Mesenchymal stem cell (in vitro differentiated cells and primary cell): Measurements from ENCODE around the gene PTH2R.
"Not testable (repeated sequence)": the region's sequence is repeated elsewhere in the genome, so short reads cannot be mapped to it uniquely, and the experiment has no call there.

ENCODE experiments used
- DNase-seq: peaks from one replicate; pipeline ENCODE4 v3.0.0-alpha.2; 2013
- H2AFZ ChIP-seq: one replicate; pipeline ENCODE4 v1.6.1; 2013; ENCODE audit warnings: low read depth, mild to moderate bottlenecking, control low read depth, inconsistent platforms, low read length, moderate library complexity
- H2AK5ac ChIP-seq: 2 replicates; pipeline ENCODE4 v1.6.1; 2013; ENCODE audit warnings: low read length, moderate library complexity, mild to moderate bottlenecking, inconsistent platforms; ENCODE audit not compliant: severe bottlenecking
- H2BK120ac ChIP-seq: one replicate; pipeline ENCODE4 v1.6.1; 2013; ENCODE audit warnings: low read depth, mild to moderate bottlenecking, inconsistent platforms, low read length, moderate library complexity
- H2BK12ac ChIP-seq, 2 experiments: one replicate each; pipeline ENCODE4 v1.6.1; 2013; ENCODE audit warnings: inconsistent platforms in 2 of 2, low read length in 2 of 2, mild to moderate bottlenecking in 2 of 2, moderate library complexity in 2 of 2, control low read depth in 1 of 2
- H2BK15ac ChIP-seq: one replicate; pipeline ENCODE4 v1.6.1; 2013; ENCODE audit warnings: mild to moderate bottlenecking, low read depth, inconsistent platforms; ENCODE audit not compliant: poor library complexity, severe bottlenecking
- H2BK5ac ChIP-seq: 2 replicates; pipeline ENCODE4 v1.6.1; 2013; ENCODE audit warnings: low read depth, mild to moderate bottlenecking, low read length, control low read depth, inconsistent platforms; ENCODE audit not compliant: poor library complexity, severe bottlenecking
- H3K14ac ChIP-seq, 2 experiments: one replicate each; pipeline ENCODE4 v1.6.1; 2013; ENCODE audit warnings: inconsistent platforms in 2 of 2, low read length in 2 of 2, control low read depth in 1 of 2, mild to moderate bottlenecking in 1 of 2, moderate library complexity in 1 of 2
- H3K18ac ChIP-seq, 2 experiments: one replicate each; pipeline ENCODE4 v1.6.1; 2013; ENCODE audit warnings: inconsistent platforms in 2 of 2, low read length in 2 of 2, control low read depth in 1 of 2, low read depth in 1 of 2, mild to moderate bottlenecking in 1 of 2
- H3K23ac ChIP-seq, 2 experiments: one replicate each; pipeline ENCODE4 v1.6.1; 2013; ENCODE audit warnings: inconsistent platforms in 2 of 2, low read length in 2 of 2, mild to moderate bottlenecking in 2 of 2, moderate library complexity in 2 of 2, control low read depth in 1 of 2
- H3K27ac ChIP-seq: 2 replicates; pipeline ENCODE4 v1.5.1; 2013; ENCODE audit warnings: mild to moderate bottlenecking, moderate library complexity, low read length, control low read depth, inconsistent platforms; ENCODE audit not compliant: poor library complexity, severe bottlenecking
- H3K27me3 ChIP-seq, 2 experiments: 2 replicates each; pipeline versions ENCODE4 v1.6.1 to v1.7.0; 2013; ENCODE audit warnings: low read length in 2 of 2, mild to moderate bottlenecking in 2 of 2, moderate library complexity in 2 of 2, control low read depth in 1 of 2, inconsistent platforms in 1 of 2; ENCODE audit not compliant: control insufficient read depth in 1 of 2, insufficient read depth in 1 of 2
- H3K36me3 ChIP-seq, 2 experiments: 2 replicates each; pipeline versions ENCODE4 v1.6.1 to v1.7.0; 2013; ENCODE audit warnings: low read length in 2 of 2, control low read depth in 1 of 2, inconsistent platforms in 1 of 2, low read depth in 1 of 2, mild to moderate bottlenecking in 1 of 2; ENCODE audit not compliant: insufficient read depth in 2 of 2, control insufficient read depth in 1 of 2
- H3K4ac ChIP-seq, 2 experiments: one replicate each; pipeline ENCODE4 v1.6.1; 2013; ENCODE audit warnings: inconsistent platforms in 2 of 2, low read length in 2 of 2, mild to moderate bottlenecking in 2 of 2, moderate library complexity in 2 of 2, control low read depth in 1 of 2, low read depth in 1 of 2
- H3K4me1 ChIP-seq: 2 replicates; pipeline ENCODE4 v1.6.1; 2013; ENCODE audit warnings: low read depth, low read length, control low read depth; ENCODE audit not compliant: control insufficient read depth, insufficient read depth
- H3K4me2 ChIP-seq: 2 replicates; pipeline ENCODE4 v1.6.1; 2013; ENCODE audit warnings: low read length, mild to moderate bottlenecking, inconsistent platforms; ENCODE audit not compliant: poor library complexity, severe bottlenecking
- H3K4me3 ChIP-seq, 2 experiments: 2 replicates each; pipeline versions ENCODE4 v1.5.1 to v1.7.0; 2013; ENCODE audit warnings: low read length in 2 of 2, mild to moderate bottlenecking in 2 of 2, control low read depth in 1 of 2, low read depth in 1 of 2; ENCODE audit not compliant: insufficient read depth in 1 of 2
- H3K79me1 ChIP-seq: replicated peaks from 2 replicates; pipeline ENCODE4 v1.6.1; 2013; ENCODE audit warnings: mild to moderate bottlenecking, control low read depth, low read length, inconsistent platforms; ENCODE audit not compliant: poor library complexity, severe bottlenecking
- H3K9ac ChIP-seq: 2 replicates; pipeline ENCODE4 v1.7.0; 2013; ENCODE audit warnings: mild to moderate bottlenecking, low read length, moderate library complexity
- H3K9me3 ChIP-seq: 2 replicates; pipeline ENCODE4 v1.7.0; 2013; ENCODE audit warnings: mild to moderate bottlenecking, low read length; ENCODE audit not compliant: control insufficient read depth
- H4K8ac ChIP-seq: one replicate; pipeline ENCODE4 v1.6.1; 2013; ENCODE audit warnings: inconsistent platforms, mild to moderate bottlenecking, low read length, moderate library complexity
- H4K91ac ChIP-seq: one replicate; pipeline ENCODE4 v1.6.1; 2013; ENCODE audit warnings: mild to moderate bottlenecking, low read length, inconsistent platforms
- WGBS: methylation state at CpG from one replicate; pipeline ENCODE4 v1.1.7; 2013; ENCODE audit warnings: mixed read lengths; 5-methylcytosine and 5-hydroxymethylcytosine counted together

The PTH2R gene

GRCh38 chr2:208396796-208397195, 9.8 kb upstream of the PTH2R start:
- not testable (repeated sequence) for DNase-seq, H3K4me2 ChIP-seq, H2BK15ac ChIP-seq, H3K4ac ChIP-seq, H2BK12ac ChIP-seq, H4K91ac ChIP-seq, H3K36me3 ChIP-seq, H3K14ac ChIP-seq, H2BK120ac ChIP-seq, H2BK5ac ChIP-seq, H3K18ac ChIP-seq, H4K8ac ChIP-seq, H3K4me3 ChIP-seq, H3K9me3 ChIP-seq, H2AK5ac ChIP-seq, H3K23ac ChIP-seq, H3K27ac ChIP-seq, H3K9ac ChIP-seq, H3K79me1 ChIP-seq, H3K4me1 ChIP-seq, H2AFZ ChIP-seq
- H3K27me3 ChIP-seq, result peaks cover 10 to 15% of the 10 kb centered on the region in 2 experiments
- WGBS, result 100% methylated on average over 2 of the region's 4 CpGs

- Histone ChIP-seq H3K23ac (no peak overlapping the region), H3K27ac (no peak overlapping the region), H3K9ac (no peak overlapping the region), H3K4me2 (no peak overlapping the region), H2AFZ (no peak overlapping the region), H2AK5ac (no peak overlapping the region), H3K36me3 (no peaks in the 10 kb centered on the region), H3K4ac (no peak overlapping the region), H3K9me3 (no peaks in the 10 kb centered on the region), H3K18ac (no peak overlapping the region), H2BK5ac (no peak overlapping the region), H3K4me1 (no peaks in the 10 kb centered on the region), H4K91ac (no peak overlapping the region), H2BK120ac (no peak overlapping the region), H3K14ac (no peak overlapping the region), H2BK12ac (no peak overlapping the region), H3K4me3 (no peak overlapping the region), H3K27me3 (peaks cover 21 to 25% of the 10 kb centered on the region in 2 experiments), H3K79me1 (no peaks in the 10 kb centered on the region), H4K8ac (no peak overlapping the region), H2BK15ac (no peak overlapping the region)
- DNase-seq, result no peak
- 80% methylated on average over 1 of the region's 1 CpG for whole genome bisulfite sequencing
Observed at GRCh38 chr2:208399201-208399600, 7.4 kb upstream of the PTH2R start.

- H3K4me2 ChIP-seq, result no peak overlapping the region
- H2BK12ac ChIP-seq, result no peak overlapping the region
- H3K4me1 ChIP-seq, result peaks cover 10% of the 10 kb centered on the region
- no peak overlapping the region for H2BK15ac ChIP-seq
- no peaks in the 10 kb centered on the region for H3K36me3 ChIP-seq
- no peak overlapping the region for H2BK120ac ChIP-seq
- no peak overlapping the region for H3K14ac ChIP-seq
- H4K8ac ChIP-seq, result no peak overlapping the region
- H3K4me3 ChIP-seq, result no peak overlapping the region
- H3K9ac ChIP-seq, result no peak overlapping the region
- no peak overlapping the region for H3K27ac ChIP-seq
- H3K4ac ChIP-seq, result no peak overlapping the region
- no peaks in the 10 kb centered on the region for H3K79me1 ChIP-seq
- DNase-seq, result no peak
- no peak overlapping the region for H3K18ac ChIP-seq
- H3K9me3 ChIP-seq, result no peaks in the 10 kb centered on the region
- H3K27me3 ChIP-seq, result peaks cover 34 to 59% of the 10 kb centered on the region in 2 experiments
- no peak overlapping the region for H4K91ac ChIP-seq
- WGBS, result 25% methylated on average over 5 of the region's 9 CpGs
- no peak overlapping the region for H2BK5ac ChIP-seq
- no peak overlapping the region for H3K23ac ChIP-seq
- no peak overlapping the region for H2AFZ ChIP-seq
- no peak overlapping the region for H2AK5ac ChIP-seq
Observed at GRCh38 chr2:208407667-208408066, 1.1 kb downstream of the PTH2R start.

- Histone ChIP-seq H2BK12ac (no peak overlapping the region), H2AFZ (no peak overlapping the region), H2BK5ac (no peak overlapping the region), H3K4ac (no peak overlapping the region), H3K23ac (no peak overlapping the region), H4K8ac (no peak overlapping the region), H3K9me3 (no peaks in the 10 kb centered on the region), H3K9ac (no peak overlapping the region), H3K4me3 (no peak overlapping the region), H3K14ac (no peak overlapping the region), H3K79me1 (no peaks in the 10 kb centered on the region), H3K4me2 (no peak overlapping the region), H2BK15ac (no peak overlapping the region), H3K4me1 (no peaks in the 10 kb centered on the region), H3K27me3 (peaks cover 0 to 7% of the 10 kb centered on the region in 2 experiments), H3K27ac (no peak overlapping the region), H3K18ac (no peak overlapping the region), H2AK5ac (no peak overlapping the region), H2BK120ac (no peak overlapping the region), H4K91ac (no peak overlapping the region), H3K36me3 (no peaks in the 10 kb centered on the region)
- no CpG with 5 or more reads among the region's 2 CpGs for WGBS
- DNase-seq, result no peak
Observed at GRCh38 chr2:208413931-208414330, 7.3 kb downstream of the PTH2R start.
